H1 (cell line): ENCODE data around the gene STX11. TPM values are rescaled to one million over a fixed set of nuclear protein-coding genes. Genes with fewer than 3 reads are reported as not detected.

ENCODE experiments used
- CTCF ChIA-PET: fragments of 300-600 bp; sonication (Branson Sonifier 250); formaldehyde crosslinking; loops from one replicate; lab custom pipeline; 2021; ENCODE audit not compliant: partially characterized antibody; lab: Charles Lee
- POLR2A ChIA-PET: fragments of 300-600 bp; sonication (Branson Sonifier 250); formaldehyde crosslinking; loops from one replicate; lab custom pipeline; 2021; ENCODE audit warnings: inconsistent platforms; ENCODE audit not compliant: partially characterized antibody; lab: Charles Lee
- DNase-seq, 2 experiments: peaks; one replicate each; pipeline versions ENCODE4 v3.0.0 to v3.0.0-alpha.2; 2010 to 2022; ENCODE audit warnings: low spot score in 2 of 2, low read depth in 1 of 2, mixed read lengths in 1 of 2
- FAIRE-seq: peaks from 2 replicates; lab custom pipeline; 2011; peaks lifted over from hg19 to GRCh38; lab: Jason Lieb, UNC
- H2AFZ ChIP-seq: 2 replicates; pipeline ENCODE4 v1.8.1; 2012; ENCODE audit warnings: low read length, inconsistent platforms
- H2AK5ac ChIP-seq: 2 replicates; pipeline ENCODE4 v1.6.1; 2013; ENCODE audit warnings: low read depth, low read length
- H2BK120ac ChIP-seq: replicated peaks from 2 replicates; pipeline ENCODE3; 2013; ENCODE audit warnings: low read depth, low read length, inconsistent platforms
- H2BK12ac ChIP-seq: 2 replicates; pipeline ENCODE4 v1.6.1; 2013; ENCODE audit warnings: low read depth, low read length
- H2BK15ac ChIP-seq: 2 replicates; pipeline ENCODE4 v1.6.1; 2013; ENCODE audit warnings: low read length
- H2BK20ac ChIP-seq: 2 replicates; pipeline ENCODE4 v1.6.1; 2013; ENCODE audit warnings: low read length
- H2BK5ac ChIP-seq: 2 replicates; pipeline ENCODE4 v1.6.1; 2013; ENCODE audit warnings: low read depth, low read length
- H3K14ac ChIP-seq: 2 replicates; pipeline ENCODE4 v1.6.1; 2013; ENCODE audit warnings: inconsistent platforms; ENCODE audit not compliant: insufficient read length
- H3K18ac ChIP-seq: 2 replicates; pipeline ENCODE4 v1.6.1; 2013; ENCODE audit warnings: low read length; ENCODE audit errors: extremely low read depth
- H3K23ac ChIP-seq: 2 replicates; pipeline ENCODE4 v1.6.1; 2013; ENCODE audit warnings: inconsistent platforms; ENCODE audit not compliant: insufficient read length
- H3K23me2 ChIP-seq: 2 replicates; pipeline ENCODE4 v1.6.1; 2013; ENCODE audit warnings: low read depth, low read length
- H3K27ac ChIP-seq: 2 replicates; pipeline ENCODE4 v1.6.1; 2011; ENCODE audit warnings: low read depth, low read length, inconsistent platforms
- H3K27me3 ChIP-seq, 4 experiments: replicated peaks in 1 of 4; 1 replicate in 1 of 4; 2 replicates in 3 of 4; pipeline versions ENCODE4 v1.6.1 to v1.8.1; 2011 to 2013; ENCODE audit warnings: low read length in 3 of 4, mild to moderate bottlenecking in 3 of 4, inconsistent platforms in 2 of 4, mixed read lengths in 2 of 4, moderate library complexity in 1 of 4; ENCODE audit not compliant: control insufficient read depth in 3 of 4, insufficient read depth in 3 of 4; ENCODE audit errors: extremely low read depth in 1 of 4
- H3K36me3 ChIP-seq, 4 experiments: 2 replicates each; pipeline versions ENCODE4 v1.6.1 to v1.8.1; 2011 to 2013; ENCODE audit warnings: mild to moderate bottlenecking in 4 of 4, low read length in 3 of 4, moderate library complexity in 2 of 4, control low read depth in 1 of 4, inconsistent platforms in 1 of 4; ENCODE audit not compliant: insufficient read depth in 4 of 4, control insufficient read depth in 2 of 4
- H3K4ac ChIP-seq: replicated peaks from 2 replicates; pipeline ENCODE3; 2013; ENCODE audit warnings: low read length, low read depth, mixed read lengths, inconsistent platforms; ENCODE audit not compliant: insufficient read length
- H3K4me1 ChIP-seq, 4 experiments: replicated peaks in 1 of 4; 1 replicate in 1 of 4; 2 replicates in 3 of 4; pipeline versions ENCODE4 v1.6.1 to v1.8.1; 2011 to 2013; ENCODE audit warnings: low read length in 3 of 4, inconsistent platforms in 2 of 4, mixed read lengths in 1 of 4; ENCODE audit not compliant: insufficient read depth in 4 of 4, control insufficient read depth in 3 of 4
- H3K4me2 ChIP-seq, 2 experiments: 2 replicates each; pipeline versions ENCODE4 v1.6.1 to v1.8.1; 2011 to 2013; ENCODE audit warnings: low read depth in 2 of 2, low read length in 2 of 2, control low read depth in 1 of 2, inconsistent platforms in 1 of 2, mild to moderate bottlenecking in 1 of 2; ENCODE audit not compliant: insufficient read depth in 1 of 2
- H3K4me3 ChIP-seq, 4 experiments: fragments of 200-600, 300-600 bp in 1 of 4; sonication (generic), shearing (Covaris generic), sonication (Bioruptor Twin) in 1 of 4; 2 replicates each; pipeline versions ENCODE4 v1.5.1 to v1.8.1; 2011 to 2016; ENCODE audit warnings: low read length in 4 of 4, low read depth in 3 of 4, control low read depth in 2 of 4, inconsistent platforms in 2 of 4, mild to moderate bottlenecking in 2 of 4, mixed read lengths in 1 of 4, moderate library complexity in 1 of 4; ENCODE audit not compliant: insufficient read depth in 2 of 4; ENCODE audit errors: extremely low read depth in 1 of 4
- H3K56ac ChIP-seq: replicated peaks from 2 replicates; pipeline ENCODE3; 2013; ENCODE audit warnings: low read depth, mild to moderate bottlenecking, mixed read lengths, low read length, inconsistent platforms; ENCODE audit not compliant: insufficient read length
- H3K79me1 ChIP-seq: 2 replicates; pipeline ENCODE4 v1.6.1; 2013; ENCODE audit warnings: low read depth, low read length, control low read depth
- H3K79me2 ChIP-seq, 2 experiments: 2 replicates each; pipeline versions ENCODE4 v1.6.1 to v1.8.1; 2012 to 2013; ENCODE audit warnings: low read length in 2 of 2, mild to moderate bottlenecking in 2 of 2, inconsistent platforms in 1 of 2; ENCODE audit not compliant: insufficient read depth in 2 of 2, control insufficient read depth in 1 of 2
- H3K9ac ChIP-seq, 4 experiments: replicated peaks in 1 of 4; 1 replicate in 1 of 4; 2 replicates in 3 of 4; pipeline versions ENCODE4 v1.6.1 to v1.8.1; 2011 to 2013; ENCODE audit warnings: low read depth in 3 of 4, low read length in 3 of 4, control low read depth in 2 of 4, mild to moderate bottlenecking in 2 of 4, moderate library complexity in 2 of 4, inconsistent platforms in 1 of 4; ENCODE audit errors: extremely low read depth in 1 of 4
- H3K9me3 ChIP-seq, 2 experiments: 2 replicates each; pipeline versions ENCODE4 v1.6.1 to v1.8.1; 2012 to 2013; ENCODE audit warnings: mild to moderate bottlenecking in 2 of 2, moderate library complexity in 2 of 2, control low read depth in 1 of 2, inconsistent platforms in 1 of 2, low read depth in 1 of 2, low read length in 1 of 2, mixed read lengths in 1 of 2; ENCODE audit not compliant: insufficient read depth in 2 of 2
- H4K20me1 ChIP-seq, 2 experiments: replicated peaks in 1 of 2; 2 replicates each; pipeline versions ENCODE3 to v1.8.1; 2011 to 2013; ENCODE audit warnings: inconsistent platforms in 2 of 2, low read length in 2 of 2, mild to moderate bottlenecking in 1 of 2; ENCODE audit not compliant: insufficient read depth in 2 of 2, control insufficient read depth in 1 of 2
- H4K5ac ChIP-seq: 2 replicates; pipeline ENCODE4 v1.6.1; 2013; ENCODE audit warnings: low read length, low read depth, mixed read lengths, inconsistent platforms; ENCODE audit not compliant: insufficient read length
- H4K8ac ChIP-seq: 2 replicates; pipeline ENCODE4 v1.8.0; 2013; ENCODE audit warnings: mild to moderate bottlenecking, moderate library complexity, low read length, inconsistent platforms; ENCODE audit not compliant: insufficient read depth; ENCODE audit errors: extremely low read depth
- H4K91ac ChIP-seq: replicated peaks from 2 replicates; pipeline ENCODE3; 2013; ENCODE audit warnings: low read length, mixed read lengths, inconsistent platforms; ENCODE audit not compliant: insufficient read length
- ATF2 ChIP-seq: IDR thresholded peaks from 2 replicates; pipeline ENCODE4 v1.6.1; 2012; ENCODE audit warnings: low read length, inconsistent platforms
- EP300 ChIP-seq, 2 experiments: IDR thresholded peaks; 1 replicate in 1 of 2; 2 replicates in 1 of 2; pipeline ENCODE4 v1.6.1; 2011 to 2012; ENCODE audit warnings: low read depth in 2 of 2, low read length in 2 of 2, mild to moderate bottlenecking in 2 of 2, borderline replicate concordance in 1 of 2, inconsistent platforms in 1 of 2, moderate library complexity in 1 of 2
- KDM5A ChIP-seq: fragments of 200-600 bp; IDR thresholded peaks from 2 replicates; pipeline ENCODE4 v1.7.1; 2012; ENCODE audit warnings: mild to moderate bottlenecking, low read length, inconsistent platforms, mixed read lengths
- WGBS, 2 experiments: shearing (Covaris generic) in 1 of 2; methylation state at CpG; one replicate each; pipeline versions ENCODE4 v1.1.6 to v1.1.7; 2013 to 2015; ENCODE audit warnings: low lambda C conversion rate in 2 of 2, mixed read lengths in 2 of 2, inconsistent platforms in 1 of 2, low coverage in 1 of 2, missing lambda C conversion rate in 1 of 2; ENCODE audit not compliant: insufficient replicate concordance in 2 of 2, insufficient coverage in 1 of 2, insufficient read length in 1 of 2; ENCODE audit errors: extremely low coverage in 1 of 2, missing lambda C conversion rate in 1 of 2; 5-methylcytosine and 5-hydroxymethylcytosine counted together
- polyA plus RNA-seq, 7 experiments: library from polyadenylated mRNA; depleted of rRNA in 3 of 7; stranded (reverse) in 5 of 7; unstranded in 2 of 7; fragments of >200 nt in 5 of 7; fragments of 200-250 nt in 2 of 7; gene quantifications; 1 replicate in 5 of 7; 2 replicates in 1 of 7; 4 replicates in 1 of 7; pipeline versions ENCODE4 v1.2.1 to v1.2.3, GENCODE V29; 2011 to 2013; ENCODE audit warnings: missing spikeins in 2 of 7, mixed read lengths in 2 of 7
- total RNA-seq: library from RNA; stranded (reverse); fragmentation: NEBNext Ultra II Directional; extraction: Animal tissue kit (Norgen Biotek cat#: 25700); gene quantifications from 2 replicates; pipeline ENCODE4 v1.2.1, GENCODE V29; 2021

STX11 gene
- total and polyA plus RNA-seq, 2 of the 8 experiments (the other 6 are each of a cell fraction or from before 2014, with no cell fraction given): 0.15 to 0.34 TPM

GRCh38 chr6:144193181-144193580 is 42.9 kb downstream of the STX11 start:
- Histone ChIP-seq H4K8ac (no peak overlapping the region), H3K4me1 (no peaks in the 10 kb centered on the region), H3K79me2 (no peaks in the 10 kb centered on the region), H2AFZ (no peak overlapping the region), H3K56ac (no peak overlapping the region), H4K91ac (no peak overlapping the region), H3K4me2 (no peak overlapping the region), H4K20me1 (no peaks in the 10 kb centered on the region), H2BK12ac (no peak overlapping the region), H2BK5ac (no peak overlapping the region), H3K79me1 (no peaks in the 10 kb centered on the region), H3K4me3 (no peak overlapping the region), H3K9ac (no peak overlapping the region), H3K23me2 (no peaks in the 10 kb centered on the region; the same call in 1 of the 2 replicates), H3K23ac (no peak overlapping the region), H3K36me3 (no peaks in the 10 kb centered on the region), H2BK15ac (no peak overlapping the region), H3K27me3 (no peaks in the 10 kb centered on the region), H3K4ac (no peak overlapping the region), H4K5ac (no peak overlapping the region), H3K27ac (no peak overlapping the region), H3K14ac (no peak overlapping the region), H3K18ac (no peak overlapping the region), H2AK5ac (no peak overlapping the region), H2BK120ac (no peak overlapping the region), H2BK20ac (no peak overlapping the region), H3K9me3 (no peaks in the 10 kb centered on the region)
- FAIRE-seq (no peak), DNase-seq (no peak)
- WGBS, 2 experiments: 91% methylated on average over 2 of the region's 2 CpGs; no CpG with 5 or more reads in 1 of the 2 experiments
- ChIA-PET POLR2A (no interaction called here), CTCF (interaction anchor here (0.6 to 1.6 kb wide), 6 partner anchors 26 to 253 kb away, joined by 3 to 5 read pairs (median 3); no protein-coding TSS in a partner anchor)
- TF ChIP-seq ATF2 (no peak), KDM5A (no peak), EP300 (IDR thresholded peaks at IDR 0.05; ENCODE audit: borderline replicate concordance in 1 of 2, low read depth in 2 of 2, low read length in 2 of 2) (no peak)
